AG10803 (cell line): ENCODE results near the gene MEIS1.
A peak's percentile ranks its signal among the peaks of the same experiment; 100 is the strongest.

Experiments
- DNase-seq: peaks from one replicate; pipeline ENCODE4 v3.0.0; 2010; ENCODE audit warnings: low read depth
- H3K4me3 ChIP-seq: 2 replicates; pipeline ENCODE4 v1.5.1; 2011; ENCODE audit warnings: mild to moderate bottlenecking, low read length, control low read depth
- CTCF ChIP-seq: conservative IDR thresholded peaks from 2 replicates; pipeline ENCODE4 v1.5.1; 2011; ENCODE audit warnings: mild to moderate bottlenecking, low read length, control low read depth, inconsistent platforms

MEIS1 gene

DNA sequence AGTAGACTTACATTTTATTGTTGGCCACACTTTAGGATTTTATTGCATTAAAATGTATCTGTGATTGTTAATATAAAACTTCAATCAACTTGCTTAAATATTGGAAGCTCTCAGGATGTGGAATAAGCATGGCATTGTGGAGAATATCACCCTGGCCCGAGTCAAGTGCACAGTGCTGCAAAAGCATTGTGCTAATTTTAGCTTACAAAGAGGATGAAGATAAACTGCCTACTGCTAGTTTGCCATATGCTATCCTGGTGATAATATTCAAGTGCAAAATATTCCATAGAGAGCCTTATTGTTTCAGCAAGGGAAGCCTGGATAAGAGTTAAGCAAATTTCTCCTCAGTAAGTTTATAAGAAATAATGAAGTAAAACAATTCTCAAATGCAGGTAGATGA lies 54.5 kb downstream of the MEIS1 start:
- no peak for DNase-seq
- no peak overlapping the region for H3K4me3 ChIP-seq
- TF ChIP-seq CTCF: no peak

DNA sequence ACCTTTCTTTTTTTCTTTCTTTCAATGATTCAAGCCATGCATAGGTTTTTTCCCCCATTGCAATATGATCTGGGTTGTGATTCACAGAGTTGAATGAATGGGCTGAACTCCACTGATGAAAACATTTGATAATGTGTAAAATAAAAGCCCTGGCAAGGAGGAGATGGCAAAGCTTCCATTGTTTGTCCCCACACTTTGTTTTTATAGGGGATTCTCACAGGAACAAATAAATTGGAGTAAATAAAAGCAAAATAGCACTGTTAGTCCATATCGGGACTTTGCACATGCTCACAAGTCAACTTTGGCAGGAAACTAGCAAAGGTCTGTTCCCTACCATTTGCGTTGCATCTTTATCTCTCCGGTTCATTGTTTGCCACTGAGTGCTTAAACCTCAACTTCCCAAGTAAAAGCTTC lies 55.7 kb downstream of the MEIS1 start:
- DNase-seq: no peak

DNA sequence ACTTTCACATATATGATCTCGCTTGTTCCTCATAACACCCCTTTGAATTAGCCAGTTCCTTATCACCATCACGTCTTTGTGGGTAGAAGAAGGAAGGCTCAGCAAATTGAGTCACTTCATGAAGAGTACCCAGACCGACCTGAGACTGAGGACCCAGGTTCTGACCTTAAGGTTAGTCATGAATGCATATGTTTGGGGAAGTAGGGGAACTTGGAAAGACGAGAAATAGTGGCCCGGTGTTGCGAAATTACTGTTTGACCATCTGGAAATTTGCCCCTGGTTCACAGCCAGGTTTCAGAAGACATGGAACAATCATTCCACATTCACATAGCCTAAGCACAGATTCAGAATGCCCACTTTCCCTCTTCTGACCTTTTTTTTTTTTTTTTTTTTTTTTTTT lies 59.8 kb downstream of the MEIS1 start:
- H3K4me3 ChIP-seq: no peak overlapping the region
- DNase-seq: peak; percentile 82
- TF ChIP-seq CTCF: no peak

More for the DNA sequence above, 55.7 kb downstream of the MEIS1 start:
- no peak for TF ChIP-seq CTCF
- H3K4me3 ChIP-seq: no peak overlapping the region

DNA sequence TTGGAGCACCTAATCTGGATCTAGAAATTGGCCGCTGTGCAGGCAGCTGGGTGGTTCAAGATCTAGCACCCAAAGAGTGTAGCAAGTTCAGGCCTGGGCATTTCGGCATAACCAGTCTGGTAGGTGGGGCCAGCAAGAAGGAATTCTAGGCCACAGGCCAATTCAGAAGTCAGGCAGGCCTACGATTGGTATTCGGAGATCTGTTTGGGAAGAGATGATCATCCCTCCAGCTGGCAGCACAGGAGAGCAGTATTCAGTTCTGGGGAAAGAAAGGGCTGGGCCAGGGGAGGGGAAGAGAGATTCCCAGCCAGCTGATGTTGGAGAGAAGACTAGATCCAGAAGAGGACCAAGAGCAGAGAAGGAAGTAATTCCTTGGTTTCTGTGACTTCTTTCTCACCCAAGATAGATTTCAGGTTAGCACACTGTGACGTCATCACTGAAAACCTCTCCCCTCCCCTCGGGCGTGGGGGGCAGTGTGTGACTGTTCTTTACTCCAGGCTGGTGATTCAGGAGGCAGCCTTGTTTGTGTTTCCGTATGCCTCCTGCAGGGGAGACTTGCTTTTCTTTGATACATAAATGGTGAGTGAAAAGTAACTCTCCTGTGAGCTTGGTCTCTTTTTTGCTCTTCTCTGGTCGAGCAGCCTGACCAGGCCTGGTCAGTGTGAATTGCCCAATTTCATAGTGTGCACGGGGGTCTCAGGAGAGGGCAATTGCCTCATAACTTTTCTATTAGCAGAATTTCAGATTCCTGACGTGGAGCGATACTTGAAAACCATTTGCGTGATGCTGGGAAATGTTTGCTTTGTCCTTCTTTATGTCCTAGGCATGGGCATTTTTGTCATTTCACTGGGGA lies 61.1 kb downstream of the MEIS1 start:
- peak; percentile 81 for DNase-seq
- H3K4me3 ChIP-seq: no peak overlapping the region
- TF ChIP-seq CTCF: peak; percentile 43

DNA sequence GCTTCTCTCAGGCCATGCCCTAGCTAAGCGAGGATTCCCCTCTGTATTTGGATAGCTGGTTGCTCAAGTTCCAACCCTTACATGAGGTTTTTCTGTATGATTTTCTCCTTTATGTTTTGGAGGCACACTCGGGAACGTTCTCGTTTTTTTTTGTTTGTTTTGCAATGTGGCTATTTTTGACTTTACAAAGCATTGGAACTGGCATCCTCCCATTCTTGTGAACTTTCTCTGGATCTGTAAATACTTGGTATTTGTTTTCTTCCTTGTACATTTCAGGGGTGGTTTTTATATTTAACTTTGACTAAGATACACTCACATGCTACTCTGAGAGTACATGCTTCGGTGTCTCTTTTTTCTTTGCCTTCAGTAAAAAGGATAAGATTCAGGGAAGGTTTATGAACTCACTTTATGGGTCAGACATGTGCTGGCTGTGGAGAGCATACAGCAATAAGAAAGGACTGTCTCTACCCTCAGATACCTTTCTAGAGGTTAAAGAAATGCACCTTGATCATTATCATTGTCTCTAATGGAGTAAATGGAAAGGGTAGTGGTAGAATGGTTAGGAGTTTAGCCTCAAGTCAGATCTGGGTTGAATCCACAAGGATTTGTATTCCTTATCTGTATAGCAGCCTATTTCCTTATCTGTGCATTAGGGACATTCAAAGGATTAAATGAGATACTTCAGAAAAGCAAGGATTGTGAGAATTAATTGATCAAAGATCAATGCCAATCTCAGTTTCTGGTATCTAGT lies 61.9 kb downstream of the MEIS1 start:
- TF ChIP-seq CTCF: no peak
- peak; percentile 21 for DNase-seq
- no peak overlapping the region for H3K4me3 ChIP-seq

- H3K4me3 ChIP-seq: no peak overlapping the region
- TF ChIP-seq CTCF: no peak
- DNase-seq: no peak
These were observed 62.7 kb downstream of the MEIS1 start for GRCh38 chr2:66497431-66498288.
